ENCODE data around the gene STX3. TPM values are rescaled to one million over a fixed set of nuclear protein-coding genes. Genes with fewer than 3 reads are reported as not detected.

The STX3 gene
- total and polyA plus RNA-seq, 2 experiments from 2014 or later: 19.0 to 65.5 TPM

DNA sequence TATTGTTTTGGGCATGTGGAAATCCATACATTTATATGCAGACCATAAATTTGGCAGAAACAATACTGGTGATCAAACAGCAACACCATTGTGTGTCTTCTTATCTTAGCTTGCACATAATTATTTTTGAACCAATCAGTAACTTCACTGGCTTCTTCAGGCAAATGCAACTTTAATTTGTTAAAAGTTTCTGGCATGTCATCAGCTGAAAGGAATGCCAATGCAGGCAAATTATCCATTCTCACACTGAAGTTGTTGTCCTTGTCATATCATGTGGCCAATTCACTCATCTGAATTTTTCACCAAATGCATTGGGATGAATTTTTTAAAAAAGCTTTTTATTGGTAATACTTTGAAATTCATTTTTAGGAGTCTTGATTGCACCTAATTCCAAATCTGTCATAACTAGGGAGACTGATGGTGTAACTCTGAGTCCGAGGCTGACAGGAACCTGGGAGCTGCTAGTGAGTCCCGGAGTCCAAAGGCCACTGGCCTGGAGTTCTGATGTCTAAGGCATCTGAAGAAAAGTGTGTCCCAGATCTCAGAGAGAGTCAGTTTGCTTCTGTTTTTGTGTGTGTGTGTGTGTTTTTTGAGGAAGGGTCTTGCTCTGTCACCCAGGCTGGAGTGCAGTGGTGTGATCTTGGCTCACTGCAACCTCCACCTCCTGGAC, 24.1 kb upstream of the STX3 start:
- Histone ChIP-seq H3K36me3 (ENCODE audit: insufficient read depth) (no peaks in the 10 kb centered on the region), H3K27ac (ENCODE audit: low read depth) (no peak overlapping the region), H2AFZ (no peak overlapping the region), H3K4me1 (ENCODE audit: insufficient read depth) (no peaks in the 10 kb centered on the region), H3F3A (replicated peaks; ENCODE audit: low read depth) (no peaks in the 10 kb centered on the region), H3K4me2 (no peak overlapping the region), H4K20me1 (replicated peaks; ENCODE audit: insufficient read depth) (no peaks in the 10 kb centered on the region), H3K4me3 (no peak overlapping the region), H3K79me2 (replicated peaks; ENCODE audit: insufficient read depth) (no peaks in the 10 kb centered on the region), H3K27me3 (ENCODE audit: insufficient read depth) (no peaks in the 10 kb centered on the region), H3K9me2 (ENCODE audit: insufficient read depth) (0 out of 2 replicates have a peak, but pooled peaks cover 8% of the 10 kb centered on the region)
- no peak for ATAC-seq
- H3K36me3 Mint-ChIP-seq (ENCODE audit: low read depth): no peaks in the 10 kb centered on the region
- no peak overlapping the region for H3K27ac Mint-ChIP-seq
- no peaks in the 10 kb centered on the region for H3K4me1 Mint-ChIP-seq
- H3K9me3 Mint-ChIP-seq: no peaks in the 10 kb centered on the region
- TF ChIP-seq ZNF114 (CRISPR knock-in tag; IDR thresholded peaks at IDR 0.05) (no peak), POLR2AphosphoS5 (IDR thresholded peaks at IDR 0.05; ENCODE audit: low read depth) (no peak), EZH2phosphoT487 (IDR thresholded peaks at IDR 0.05; ENCODE audit: unreplicated experiment) (no peak), JUNB (IDR thresholded peaks at IDR 0.05; ENCODE audit: unreplicated experiment) (no peak), EZH2 (IDR thresholded peaks at IDR 0.05; ENCODE audit: low read depth, unreplicated experiment) (no peak), REST (IDR thresholded peaks at IDR 0.05; ENCODE audit: unreplicated experiment) (no peak), ZNF331 (CRISPR knock-in tag; IDR thresholded peaks at IDR 0.05; ENCODE audit: low read depth) (no peak), NANOG (IDR thresholded peaks at IDR 0.05; ENCODE audit: borderline replicate concordance) (no peak), ZNF462 (CRISPR knock-in tag; IDR thresholded peaks at IDR 0.05) (no peak), STAT1 (IDR thresholded peaks at IDR 0.05; ENCODE audit: unreplicated experiment) (no peak), CREB1 (CRISPR knock-in tag; IDR thresholded peaks at IDR 0.05; ENCODE audit: low read depth) (no peak)
- TF ChIP-seq, protein P1, sequence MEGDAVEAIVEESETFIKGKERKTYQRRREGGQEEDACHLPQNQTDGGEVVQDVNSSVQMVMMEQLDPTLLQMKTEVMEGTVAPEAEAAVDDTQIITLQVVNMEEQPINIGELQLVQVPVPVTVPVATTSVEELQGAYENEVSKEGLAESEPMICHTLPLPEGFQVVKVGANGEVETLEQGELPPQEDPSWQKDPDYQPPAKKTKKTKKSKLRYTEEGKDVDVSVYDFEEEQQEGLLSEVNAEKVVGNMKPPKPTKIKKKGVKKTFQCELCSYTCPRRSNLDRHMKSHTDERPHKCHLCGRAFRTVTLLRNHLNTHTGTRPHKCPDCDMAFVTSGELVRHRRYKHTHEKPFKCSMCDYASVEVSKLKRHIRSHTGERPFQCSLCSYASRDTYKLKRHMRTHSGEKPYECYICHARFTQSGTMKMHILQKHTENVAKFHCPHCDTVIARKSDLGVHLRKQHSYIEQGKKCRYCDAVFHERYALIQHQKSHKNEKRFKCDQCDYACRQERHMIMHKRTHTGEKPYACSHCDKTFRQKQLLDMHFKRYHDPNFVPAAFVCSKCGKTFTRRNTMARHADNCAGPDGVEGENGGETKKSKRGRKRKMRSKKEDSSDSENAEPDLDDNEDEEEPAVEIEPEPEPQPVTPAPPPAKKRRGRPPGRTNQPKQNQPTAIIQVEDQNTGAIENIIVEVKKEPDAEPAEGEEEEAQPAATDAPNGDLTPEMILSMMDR (conservative IDR thresholded peaks at IDR 0.05; ENCODE audit: low read depth in 2 of 2): no peak
- TF ChIP-seq, protein P2, sequence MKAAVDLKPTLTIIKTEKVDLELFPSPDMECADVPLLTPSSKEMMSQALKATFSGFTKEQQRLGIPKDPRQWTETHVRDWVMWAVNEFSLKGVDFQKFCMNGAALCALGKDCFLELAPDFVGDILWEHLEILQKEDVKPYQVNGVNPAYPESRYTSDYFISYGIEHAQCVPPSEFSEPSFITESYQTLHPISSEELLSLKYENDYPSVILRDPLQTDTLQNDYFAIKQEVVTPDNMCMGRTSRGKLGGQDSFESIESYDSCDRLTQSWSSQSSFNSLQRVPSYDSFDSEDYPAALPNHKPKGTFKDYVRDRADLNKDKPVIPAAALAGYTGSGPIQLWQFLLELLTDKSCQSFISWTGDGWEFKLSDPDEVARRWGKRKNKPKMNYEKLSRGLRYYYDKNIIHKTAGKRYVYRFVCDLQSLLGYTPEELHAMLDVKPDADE (IDR thresholded peaks at IDR 0.05): no peak
- no peak overlapping the region for H3K4me3 Mint-ChIP-seq
- peaks cover 5% of the 10 kb centered on the region for H3K27me3 Mint-ChIP-seq (ENCODE audit: insufficient read depth, low read depth, poor library complexity)
- no peak for DNase-seq (ENCODE audit: low spot score)
